Colonic mucosa (tissue), 4 donors: Measurements from ENCODE around the gene NQO2. TPM values are rescaled to one million over a fixed set of nuclear protein-coding genes. Genes with fewer than 3 reads are reported as not detected.
"Not testable (repeated sequence)": the region's sequence is repeated elsewhere in the genome, so short reads cannot be mapped to it uniquely, and the experiment has no call there.

ENCODE experiments used
- DNase-seq: peaks from one replicate; pipeline ENCODE4 v3.0.0-alpha.2; 2020
- H3K27ac ChIP-seq: fragments of 200-600 bp; one replicate; pipeline ENCODE4 v1.8.0; 2021
- H3K27me3 ChIP-seq: fragments of 200-600 bp; one replicate; pipeline ENCODE4 v1.8.0; 2021
- H3K36me3 ChIP-seq: fragments of 200-600 bp; one replicate; pipeline ENCODE4 v1.8.0; 2021
- H3K4me1 ChIP-seq: fragments of 200-600 bp; one replicate; pipeline ENCODE4 v1.8.0; 2021; ENCODE audit warnings: mild to moderate bottlenecking
- H3K4me3 ChIP-seq: fragments of 200-600 bp; one replicate; pipeline ENCODE4 v1.8.0; 2021
- H3K9ac ChIP-seq, 2 donors: one replicate each; pipeline ENCODE4 v1.7.0; 2013; ENCODE audit warnings: control low read depth in 2 of 2, low read depth in 2 of 2, low read length in 2 of 2
- H3K9me3 ChIP-seq: fragments of 200-600 bp; one replicate; pipeline ENCODE4 v1.8.0; 2021
- intact Hi-C: fragments of 100-400 bp; cut with DNase I; formaldehyde crosslinking; loops from one replicate; pipeline ENCODE4 v1.14.1; 2022
- total RNA-seq, 2 donors: library from RNA; stranded (reverse); fragmentation: NEBNext Ultra II Directional in 1 of 2; extraction: Animal tissue kit (Norgen Biotek cat#: 25700) in 1 of 2; gene quantifications; one replicate each; pipeline ENCODE4 v1.2.1, GENCODE V29; 2021
- TF ChIP-seq, protein P1 (sequence below): fragments of 200-600 bp; IDR thresholded peaks from one replicate; pipeline ENCODE4 v1.8.0; 2022; ENCODE audit warnings: antibody characterized with exemption, mild to moderate bottlenecking
- donor health status: healthy.
- donor health status: DM: no; HTN: no; CAD: no.
- donor health status: DM: no; HTN: no; CAD: no.

Gene NQO2
- total RNA-seq, 2 donors from 2014 or later, result 14.1 to 19.0 TPM

DNA sequence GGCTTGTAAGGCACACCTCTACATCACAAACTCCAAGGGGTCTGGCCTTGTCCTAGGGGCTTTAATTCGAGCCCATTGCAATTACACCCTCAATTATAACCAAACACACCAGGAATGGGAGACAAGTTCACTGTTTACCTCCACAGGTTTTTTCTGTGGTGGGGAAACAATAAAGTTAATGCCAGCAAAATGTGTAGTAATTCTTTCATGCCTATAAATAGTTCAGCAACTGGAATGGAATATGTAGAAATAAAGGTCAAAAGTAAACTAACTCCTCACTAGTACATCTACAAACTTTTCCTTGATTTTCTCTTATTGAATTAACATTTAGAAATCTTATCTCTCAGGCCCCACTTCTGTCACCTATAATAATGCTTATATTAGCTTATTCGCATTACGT lies 41.5 kb downstream of the NQO2 start:
- Histone ChIP-seq H3K9ac (no peak overlapping the region), H3K9me3 (no peaks in the 10 kb centered on the region), H3K27ac (no peak overlapping the region), H3K4me3 (no peak overlapping the region), H3K27me3 (no peaks in the 10 kb centered on the region), H3K4me1 (no peaks in the 10 kb centered on the region), H3K36me3 (no peaks in the 10 kb centered on the region)
- intact Hi-C loops, result no loop called here
- DNase-seq, result no peak
- TF ChIP-seq, protein P1, sequence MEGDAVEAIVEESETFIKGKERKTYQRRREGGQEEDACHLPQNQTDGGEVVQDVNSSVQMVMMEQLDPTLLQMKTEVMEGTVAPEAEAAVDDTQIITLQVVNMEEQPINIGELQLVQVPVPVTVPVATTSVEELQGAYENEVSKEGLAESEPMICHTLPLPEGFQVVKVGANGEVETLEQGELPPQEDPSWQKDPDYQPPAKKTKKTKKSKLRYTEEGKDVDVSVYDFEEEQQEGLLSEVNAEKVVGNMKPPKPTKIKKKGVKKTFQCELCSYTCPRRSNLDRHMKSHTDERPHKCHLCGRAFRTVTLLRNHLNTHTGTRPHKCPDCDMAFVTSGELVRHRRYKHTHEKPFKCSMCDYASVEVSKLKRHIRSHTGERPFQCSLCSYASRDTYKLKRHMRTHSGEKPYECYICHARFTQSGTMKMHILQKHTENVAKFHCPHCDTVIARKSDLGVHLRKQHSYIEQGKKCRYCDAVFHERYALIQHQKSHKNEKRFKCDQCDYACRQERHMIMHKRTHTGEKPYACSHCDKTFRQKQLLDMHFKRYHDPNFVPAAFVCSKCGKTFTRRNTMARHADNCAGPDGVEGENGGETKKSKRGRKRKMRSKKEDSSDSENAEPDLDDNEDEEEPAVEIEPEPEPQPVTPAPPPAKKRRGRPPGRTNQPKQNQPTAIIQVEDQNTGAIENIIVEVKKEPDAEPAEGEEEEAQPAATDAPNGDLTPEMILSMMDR, result no peak

DNA sequence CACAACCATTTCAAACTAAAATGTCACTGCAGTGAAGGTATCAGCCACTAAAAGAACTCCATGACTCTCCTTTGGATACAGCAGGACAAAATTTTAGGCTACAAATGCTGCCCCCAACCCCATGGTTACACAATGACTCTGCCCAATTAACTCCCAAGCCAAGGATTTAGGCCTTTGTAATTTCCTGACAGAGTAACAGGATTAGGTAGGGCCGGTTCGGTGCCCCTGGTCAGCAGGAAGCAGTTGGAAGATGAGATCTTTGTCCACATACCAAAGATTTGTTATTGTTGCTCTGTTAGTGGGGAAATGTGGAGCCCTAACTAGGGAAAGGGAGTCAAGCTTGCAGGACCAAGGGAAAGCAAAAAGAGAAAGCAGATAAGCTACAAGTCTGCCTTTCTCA lies 41.9 kb downstream of the NQO2 start:
- Histone ChIP-seq H3K27ac (no peak overlapping the region), H3K36me3 (no peaks in the 10 kb centered on the region), H3K4me3 (no peak overlapping the region), H3K9me3 (no peaks in the 10 kb centered on the region), H3K27me3 (no peaks in the 10 kb centered on the region), H3K4me1 (no peaks in the 10 kb centered on the region), H3K9ac (no peak overlapping the region)
- DNase-seq, result no peak
- intact Hi-C loops, result no loop called here
- TF ChIP-seq, protein P1, result no peak

DNA sequence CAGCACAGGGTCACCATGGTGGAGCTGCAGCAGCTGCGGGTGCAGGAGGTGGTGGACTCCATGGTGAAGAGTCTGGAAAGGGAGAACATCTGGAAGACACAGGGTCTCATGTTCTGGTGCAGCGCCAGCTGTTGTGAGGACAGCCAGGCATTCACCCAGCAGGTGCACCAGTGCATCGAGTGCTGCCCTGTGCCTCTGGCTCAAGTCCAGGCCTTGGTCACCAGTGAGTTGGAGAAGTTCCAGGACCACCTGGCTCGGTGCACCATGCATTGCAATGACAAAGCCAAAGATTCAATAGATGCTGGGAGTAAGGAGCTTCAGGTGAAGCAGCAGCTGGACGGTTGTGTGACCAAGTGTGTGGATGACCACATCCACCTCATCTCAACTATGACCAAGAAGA lies 45.7 kb downstream of the NQO2 start:
- H3K9me3 ChIP-seq, result no peaks in the 10 kb centered on the region
- H3K9ac ChIP-seq, result no peak overlapping the region
- no peaks in the 10 kb centered on the region for H3K27me3 ChIP-seq
- TF ChIP-seq, protein P1, result no peak
- no peaks in the 10 kb centered on the region for H3K36me3 ChIP-seq
- intact Hi-C loops, result no loop called here
- DNase-seq, result no peak
- H3K4me3 ChIP-seq, result no peak overlapping the region
- no peak overlapping the region for H3K27ac ChIP-seq
- H3K4me1 ChIP-seq, result no peaks in the 10 kb centered on the region

DNA sequence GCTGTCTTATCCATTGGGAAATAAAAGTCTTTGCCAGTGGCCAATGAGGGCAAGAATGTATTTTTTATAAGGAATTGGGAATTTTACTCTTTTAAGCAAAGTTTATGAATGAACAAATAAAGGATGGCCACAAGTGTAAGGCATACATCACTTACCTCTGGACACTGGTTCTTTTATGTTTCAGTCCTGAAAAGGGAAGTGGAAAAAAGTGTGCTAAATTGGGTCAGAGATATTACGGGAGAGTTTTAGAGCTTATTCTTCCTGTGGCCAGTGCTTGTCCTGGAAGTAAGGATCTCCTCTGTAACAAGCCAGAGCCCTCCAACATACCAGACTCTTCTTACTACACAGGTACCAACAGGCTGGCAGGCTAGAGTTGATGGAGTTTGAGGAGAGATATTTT lies 46.1 kb downstream of the NQO2 start:
- TF ChIP-seq, protein P1, result no peak

DNA sequence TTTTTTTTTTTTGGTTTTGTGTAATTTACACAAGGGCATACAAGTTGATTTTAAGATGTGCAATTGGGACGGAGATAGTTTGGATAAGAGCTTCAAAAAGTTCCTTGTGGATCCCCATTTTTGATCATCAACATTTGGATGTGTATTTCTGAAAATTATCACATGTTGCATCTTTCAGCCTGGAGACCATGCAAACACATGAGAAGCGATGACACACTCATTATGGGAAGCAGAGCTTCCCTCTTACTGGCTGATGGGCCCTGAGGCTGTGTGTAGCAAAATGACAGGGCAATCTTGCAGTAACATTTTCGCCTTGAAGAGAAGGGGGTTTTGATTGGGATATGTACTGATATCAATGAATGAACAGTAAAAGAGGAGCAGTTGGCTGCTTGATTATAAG lies 46.6 kb downstream of the NQO2 start:
- H3K27ac ChIP-seq, result no peak overlapping the region

More for the DNA sequence above, 46.1 kb downstream of the NQO2 start:
- H3K9me3 ChIP-seq, result no peaks in the 10 kb centered on the region
- H3K9ac ChIP-seq, result no peak overlapping the region
- no peak overlapping the region for H3K27ac ChIP-seq
- no peaks in the 10 kb centered on the region for H3K4me1 ChIP-seq
- DNase-seq, result no peak
- H3K27me3 ChIP-seq, result no peaks in the 10 kb centered on the region
- intact Hi-C loops, result no loop called here
- H3K36me3 ChIP-seq, result no peaks in the 10 kb centered on the region
- H3K4me3 ChIP-seq, result no peak overlapping the region

DNA sequence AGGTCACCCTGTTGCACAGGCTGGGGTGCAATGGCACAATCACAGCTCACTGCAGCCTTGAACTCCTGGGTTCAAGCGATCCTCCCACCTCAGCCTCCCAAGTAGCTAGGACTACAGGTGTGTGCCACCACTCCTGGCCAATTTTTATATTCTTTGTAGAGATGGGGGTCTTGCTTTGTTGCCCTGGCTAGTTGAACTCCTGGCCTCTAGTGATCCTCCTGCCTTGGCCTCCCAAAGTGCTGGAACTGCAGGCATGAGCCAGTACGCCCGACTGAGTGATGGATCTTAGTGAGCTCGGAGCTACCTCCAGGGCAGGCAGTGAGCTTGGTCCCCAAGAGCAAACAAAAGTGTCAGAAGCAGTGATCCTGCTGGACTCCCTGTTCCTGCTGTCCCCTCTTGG lies 48.3 kb downstream of the NQO2 start:
- intact Hi-C loops, H3K4me1 ChIP-seq, H3K9me3 ChIP-seq, H3K36me3 ChIP-seq, DNase-seq, H3K27me3 ChIP-seq, H3K4me3 ChIP-seq, H3K9ac ChIP-seq, H3K27ac ChIP-seq: not testable (repeated sequence)

More for the DNA sequence above, 46.6 kb downstream of the NQO2 start:
- Histone ChIP-seq H3K4me3 (no peak overlapping the region), H3K9me3 (no peaks in the 10 kb centered on the region), H3K36me3 (no peaks in the 10 kb centered on the region), H3K27me3 (no peaks in the 10 kb centered on the region), H3K9ac (no peak overlapping the region), H3K4me1 (no peaks in the 10 kb centered on the region)
- DNase-seq, result no peak
- TF ChIP-seq, protein P1, result no peak
- intact Hi-C loops, result no loop called here
